Measurements from ENCODE around the gene CNNM2. TPM values are rescaled to one million over a fixed set of nuclear protein-coding genes. Genes with fewer than 3 reads are reported as not detected.

CNNM2 gene
- total RNA-seq, 6 experiments from 2014 or later: 7.7 to 9.1 (median 8.1) TPM

DNA sequence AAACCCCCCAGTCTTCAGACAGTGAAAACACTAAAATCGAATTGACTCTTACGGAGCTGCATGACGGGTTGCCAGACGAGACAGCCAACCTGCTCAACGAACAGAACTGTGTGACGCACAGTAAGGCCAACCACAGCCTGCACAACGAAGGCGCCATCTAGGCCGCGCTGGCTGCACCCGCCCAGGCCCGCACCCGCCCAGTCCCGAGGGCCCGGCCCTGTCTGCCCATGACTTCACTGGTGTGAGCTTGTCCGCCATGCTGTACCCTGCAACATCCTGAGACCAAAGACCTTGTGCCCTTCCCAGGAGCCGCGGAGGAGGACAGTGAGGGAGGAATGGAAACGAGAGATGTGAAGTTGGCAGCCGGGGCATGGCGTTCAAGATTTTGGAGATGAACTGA, 158.9 kb downstream of the CNNM2 start:
- Mint-ChIP-seq H3K4me3 (no peak overlapping the region), H3K27ac (no peak overlapping the region), H3K9me3 (no peaks in the 10 kb centered on the region), H3K36me3 (ENCODE audit: low read depth) (peaks cover 18% of the 10 kb centered on the region), H3K4me1 (ENCODE audit: low read depth) (no peaks in the 10 kb centered on the region), H3K27me3 (ENCODE audit: insufficient read depth) (peaks cover 6% of the 10 kb centered on the region)
- DNase-seq: no peak
- TF ChIP-seq, protein P1, sequence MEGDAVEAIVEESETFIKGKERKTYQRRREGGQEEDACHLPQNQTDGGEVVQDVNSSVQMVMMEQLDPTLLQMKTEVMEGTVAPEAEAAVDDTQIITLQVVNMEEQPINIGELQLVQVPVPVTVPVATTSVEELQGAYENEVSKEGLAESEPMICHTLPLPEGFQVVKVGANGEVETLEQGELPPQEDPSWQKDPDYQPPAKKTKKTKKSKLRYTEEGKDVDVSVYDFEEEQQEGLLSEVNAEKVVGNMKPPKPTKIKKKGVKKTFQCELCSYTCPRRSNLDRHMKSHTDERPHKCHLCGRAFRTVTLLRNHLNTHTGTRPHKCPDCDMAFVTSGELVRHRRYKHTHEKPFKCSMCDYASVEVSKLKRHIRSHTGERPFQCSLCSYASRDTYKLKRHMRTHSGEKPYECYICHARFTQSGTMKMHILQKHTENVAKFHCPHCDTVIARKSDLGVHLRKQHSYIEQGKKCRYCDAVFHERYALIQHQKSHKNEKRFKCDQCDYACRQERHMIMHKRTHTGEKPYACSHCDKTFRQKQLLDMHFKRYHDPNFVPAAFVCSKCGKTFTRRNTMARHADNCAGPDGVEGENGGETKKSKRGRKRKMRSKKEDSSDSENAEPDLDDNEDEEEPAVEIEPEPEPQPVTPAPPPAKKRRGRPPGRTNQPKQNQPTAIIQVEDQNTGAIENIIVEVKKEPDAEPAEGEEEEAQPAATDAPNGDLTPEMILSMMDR (IDR thresholded peaks at IDR 0.05): no peak

DNA sequence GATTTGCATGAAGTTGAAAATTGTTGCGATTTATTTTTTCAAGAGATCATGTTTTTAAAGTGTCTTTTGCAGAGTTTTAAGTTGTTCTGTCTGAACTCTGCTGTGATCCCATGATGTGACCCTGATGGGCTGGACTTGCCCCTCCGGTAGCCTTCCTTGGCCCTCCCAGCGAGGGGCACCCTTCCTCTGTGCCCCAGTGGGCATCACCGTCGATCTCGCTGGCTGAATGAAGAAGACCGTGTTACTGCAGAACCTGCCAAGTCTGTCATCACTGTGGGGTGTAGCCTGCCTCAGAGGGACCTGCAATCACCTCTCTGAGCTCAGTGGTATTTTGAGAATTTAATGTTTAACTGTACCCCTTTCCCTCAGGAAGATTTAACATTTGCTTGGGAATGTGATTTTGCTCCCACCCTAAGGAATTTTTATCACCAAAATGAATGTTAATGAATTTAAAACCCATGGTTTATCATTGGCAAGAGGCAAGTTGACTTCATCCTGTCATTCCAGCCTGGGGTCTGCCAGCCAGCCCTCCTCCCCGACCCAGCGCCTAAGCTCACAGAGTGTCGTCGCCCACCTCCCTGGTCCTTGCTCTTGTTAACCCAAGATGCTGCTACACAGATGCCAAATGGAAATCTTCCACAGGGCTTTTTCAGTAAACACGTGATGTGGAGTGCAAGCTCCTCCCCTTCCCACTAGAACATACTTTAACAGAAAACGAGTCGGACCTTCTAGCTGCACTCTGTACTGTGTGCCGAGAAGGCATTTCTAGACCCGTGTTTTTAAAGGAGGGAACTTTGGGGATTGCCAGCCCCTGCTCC, 159.6 kb downstream of the CNNM2 start:
- H3K9me3 Mint-ChIP-seq: no peaks in the 10 kb centered on the region
- peaks cover 18% of the 10 kb centered on the region for H3K36me3 Mint-ChIP-seq (ENCODE audit: low read depth)
- TF ChIP-seq, protein P1 (IDR thresholded peaks at IDR 0.05): no peak
- no peak overlapping the region for H3K4me3 Mint-ChIP-seq
- H3K27ac Mint-ChIP-seq: no peak overlapping the region
- DNase-seq: no peak
- H3K27me3 Mint-ChIP-seq (ENCODE audit: insufficient read depth): peaks cover 6% of the 10 kb centered on the region
- H3K4me1 Mint-ChIP-seq (ENCODE audit: low read depth): no peaks in the 10 kb centered on the region

DNA sequence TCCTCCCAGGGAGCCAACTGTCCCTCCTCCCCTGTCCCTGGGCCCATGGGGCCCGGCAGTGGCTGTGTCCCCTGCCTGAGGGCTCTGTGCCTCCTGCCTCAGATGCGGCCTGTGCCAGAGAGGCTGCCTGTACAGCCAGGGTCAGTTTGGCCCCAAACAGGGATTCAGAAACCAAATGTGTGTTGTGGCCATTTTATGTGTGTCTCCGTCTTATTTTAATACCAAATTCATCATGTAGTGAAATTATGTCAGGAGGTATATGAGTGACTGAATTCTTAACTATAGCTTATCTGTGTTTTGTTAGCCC, 160.2 kb downstream of the CNNM2 start:
- H3K4me1 Mint-ChIP-seq (ENCODE audit: low read depth): no peaks in the 10 kb centered on the region
- H3K27ac Mint-ChIP-seq: no peak overlapping the region
- peaks cover 22% of the 10 kb centered on the region for H3K36me3 Mint-ChIP-seq (ENCODE audit: low read depth)
- no peak overlapping the region; the same call in 1 of the 2 replicates for H3K4me3 Mint-ChIP-seq
- TF ChIP-seq, protein P1 (IDR thresholded peaks at IDR 0.05): no peak
- peaks cover 4% of the 10 kb centered on the region for H3K27me3 Mint-ChIP-seq (ENCODE audit: insufficient read depth)
- DNase-seq: no peak
- H3K9me3 Mint-ChIP-seq: no peaks in the 10 kb centered on the region

DNA sequence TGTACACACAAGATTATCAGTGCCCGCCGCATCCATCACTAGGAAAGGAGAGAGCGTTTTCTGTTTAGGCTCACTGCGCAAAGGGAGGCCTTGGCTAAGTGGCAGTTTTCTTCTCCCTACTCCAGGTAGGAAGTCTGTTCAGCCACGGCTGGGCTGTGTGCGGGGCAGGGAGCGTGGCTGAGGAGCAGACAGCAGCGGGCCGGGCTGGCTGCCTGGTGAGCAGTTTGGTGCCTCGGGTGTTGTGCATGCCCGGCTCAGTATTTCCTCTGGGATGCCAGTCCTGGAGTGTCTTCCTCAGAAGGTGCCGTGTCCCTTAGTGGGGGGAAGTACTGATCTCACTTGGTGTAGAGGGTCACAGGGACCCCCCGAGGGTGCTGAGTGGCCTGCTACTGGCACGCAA, 160.6 kb downstream of the CNNM2 start:
- Mint-ChIP-seq H3K36me3 (ENCODE audit: low read depth) (peaks cover 26% of the 10 kb centered on the region), H3K9me3 (no peaks in the 10 kb centered on the region), H3K27ac (no peak overlapping the region), H3K27me3 (ENCODE audit: insufficient read depth) (peaks cover 4% of the 10 kb centered on the region), H3K4me3 (no peak overlapping the region; the same call in 1 of the 2 replicates), H3K4me1 (ENCODE audit: low read depth) (no peaks in the 10 kb centered on the region)
- TF ChIP-seq, protein P1 (IDR thresholded peaks at IDR 0.05): no peak
- DNase-seq: no peak

DNA sequence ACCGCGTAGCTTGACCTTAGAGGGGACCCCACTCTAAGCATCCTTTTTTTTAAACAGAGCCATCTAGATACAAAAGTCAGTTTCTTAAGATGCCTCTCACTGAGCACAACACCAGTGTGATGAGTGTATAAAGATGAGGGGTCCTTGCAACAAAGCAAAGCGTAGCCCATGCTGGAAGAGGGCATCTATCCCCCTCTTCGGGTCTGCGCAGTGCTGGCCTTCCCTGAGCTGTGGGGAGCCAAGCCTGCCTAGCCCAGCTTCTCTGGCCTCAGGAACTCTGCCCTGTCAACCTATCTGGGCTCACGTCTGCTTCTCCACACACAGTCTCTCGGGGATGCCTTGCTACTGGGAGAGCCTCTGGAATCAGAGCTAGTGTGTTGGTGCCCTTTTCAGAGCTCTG, 161.0 kb downstream of the CNNM2 start:
- H3K27ac Mint-ChIP-seq: no peak overlapping the region
- no peaks in the 10 kb centered on the region for H3K9me3 Mint-ChIP-seq
- peaks cover 31% of the 10 kb centered on the region for H3K36me3 Mint-ChIP-seq (ENCODE audit: low read depth)
- no peak for DNase-seq
- no peaks in the 10 kb centered on the region for H3K4me1 Mint-ChIP-seq (ENCODE audit: low read depth)
- H3K4me3 Mint-ChIP-seq: no peak overlapping the region
- peaks cover 4% of the 10 kb centered on the region for H3K27me3 Mint-ChIP-seq (ENCODE audit: insufficient read depth)
- TF ChIP-seq, protein P1 (IDR thresholded peaks at IDR 0.05): no peak
